SK-N-SH (cell line): ENCODE results near the gene DNAJC17. TPM values are rescaled to one million over a fixed set of nuclear protein-coding genes. Genes with fewer than 3 reads are reported as not detected.

Source experiments
- CTCF ChIA-PET: fragments of 300-600, 350-600 bp; formaldehyde crosslinking; extraction: SDS; loops from one replicate; lab custom pipeline; 2021; lab: Yijun Ruan, JAX
- POLR2A ChIA-PET: fragments of 350-600 bp; sonication (Branson Sonifier 250); formaldehyde crosslinking; extraction: SDS; loops from one replicate; lab custom pipeline; 2020; ENCODE audit warnings: antibody characterized with exemption, inconsistent platforms; lab: Yijun Ruan, JAX
- DNase-seq: peaks from one replicate; pipeline ENCODE4 v3.0.0; 2012
- H2AFZ ChIP-seq: fragments of 200-600 bp; sonication (generic); 2 replicates; pipeline ENCODE4 v1.8.1; 2016; ENCODE audit warnings: antibody characterized with exemption, mild to moderate bottlenecking, low read depth
- H3F3A ChIP-seq: fragments of 200-600 bp; sonication (generic); replicated peaks from 2 replicates; pipeline ENCODE3; 2016; ENCODE audit warnings: antibody characterized with exemption, mild to moderate bottlenecking; ENCODE audit not compliant: insufficient read depth
- H3K27ac ChIP-seq, 2 experiments: fragments of 200-500 bp in 1 of 2; fragments of 200-600 bp in 1 of 2; sonication (Bioruptor generic) in 1 of 2; sonication (generic), shearing (Covaris generic) in 1 of 2; 2 replicates each; pipeline versions ENCODE4 v1.5.1 to v1.6.1; 2014 to 2016; ENCODE audit warnings: low read depth in 2 of 2, inconsistent platforms in 1 of 2, low read length in 1 of 2, mild to moderate bottlenecking in 1 of 2, mixed read lengths in 1 of 2
- H3K27me3 ChIP-seq: fragments of 200-600 bp; sonication (generic), shearing (Covaris generic); 2 replicates; pipeline ENCODE4 v1.6.1; 2016; ENCODE audit warnings: mixed run types; ENCODE audit not compliant: insufficient read depth
- H3K36me3 ChIP-seq, 2 experiments: fragments of 200-500 bp in 1 of 2; fragments of 200-600 bp in 1 of 2; sonication (Bioruptor generic) in 1 of 2; sonication (generic) in 1 of 2; replicated peaks in 1 of 2; 2 replicates each; pipeline versions ENCODE3 to v1.5.1; 2014 to 2016; ENCODE audit warnings: low read length in 1 of 2, mild to moderate bottlenecking in 1 of 2; ENCODE audit not compliant: insufficient read depth in 2 of 2, control insufficient read depth in 1 of 2
- H3K4me1 ChIP-seq, 2 experiments: fragments of 200-500 bp in 1 of 2; fragments of 200-600 bp in 1 of 2; sonication (Bioruptor generic) in 1 of 2; sonication (generic), shearing (Covaris generic) in 1 of 2; 2 replicates each; pipeline versions ENCODE4 v1.5.1 to v1.6.1; 2014 to 2016; ENCODE audit warnings: low read depth in 1 of 2, low read length in 1 of 2, mixed run types in 1 of 2; ENCODE audit not compliant: insufficient read depth in 2 of 2, control insufficient read depth in 1 of 2
- H3K4me2 ChIP-seq: fragments of 200-600 bp; sonication (generic), shearing (Covaris generic); 2 replicates; pipeline ENCODE4 v1.6.1; 2017; ENCODE audit warnings: mixed run types
- H3K4me3 ChIP-seq, 2 experiments: fragments of 200-500 bp in 1 of 2; fragments of 200-600 bp in 1 of 2; sonication (Bioruptor generic) in 1 of 2; sonication (generic), shearing (Covaris generic) in 1 of 2; 2 replicates each; pipeline versions ENCODE4 v1.5.1 to v1.8.1; 2014 to 2016; ENCODE audit warnings: low read depth in 2 of 2, inconsistent platforms in 1 of 2, low read length in 1 of 2, mild to moderate bottlenecking in 1 of 2, mixed read lengths in 1 of 2, moderate library complexity in 1 of 2
- H3K79me2 ChIP-seq: fragments of 200-600 bp; sonication (generic); 2 replicates; pipeline ENCODE4 v1.8.1; 2017; ENCODE audit warnings: mild to moderate bottlenecking; ENCODE audit not compliant: insufficient read depth
- H3K9ac ChIP-seq: fragments of 200-600 bp; sonication (generic); 2 replicates; pipeline ENCODE4 v1.6.1; 2017; ENCODE audit warnings: mixed run types
- H3K9me2 ChIP-seq: fragments of 200-600 bp; sonication (generic); 2 replicates; pipeline ENCODE4 v1.6.1; 2017; ENCODE audit warnings: mixed run types
- H3K9me3 ChIP-seq: fragments of 200-600 bp; sonication (generic); 2 replicates; pipeline ENCODE4 v1.6.1; 2017; ENCODE audit warnings: mixed run types, mild to moderate bottlenecking, moderate library complexity
- H4K20me1 ChIP-seq: fragments of 200-600 bp; sonication (generic); 2 replicates; pipeline ENCODE4 v1.6.1; 2017; ENCODE audit warnings: mild to moderate bottlenecking, mixed run types; ENCODE audit not compliant: insufficient read depth
- CHD2 ChIP-seq: fragments of 150-350 bp; IDR thresholded peaks from 2 replicates; pipeline ENCODE4 v1.6.1; 2018; ENCODE audit warnings: low read length; ENCODE audit not compliant: partially characterized antibody
- ELF1 ChIP-seq: IDR thresholded peaks from 2 replicates; pipeline ENCODE4 v1.4.0; 2012
- EP300 ChIP-seq, 2 experiments: IDR thresholded peaks; 2 replicates each; pipeline versions ENCODE4 v1.4.0 to v1.6.1; 2012; ENCODE audit warnings: borderline replicate concordance in 1 of 2, low read depth in 1 of 2, low read length in 1 of 2
- FOSL2 ChIP-seq: IDR thresholded peaks from 2 replicates; pipeline ENCODE4 v1.4.0; 2012; ENCODE audit warnings: low read depth, mild to moderate bottlenecking, moderate library complexity, borderline replicate concordance
- MXI1 ChIP-seq: IDR thresholded peaks from 2 replicates; pipeline ENCODE4 v1.6.1; 2012; ENCODE audit warnings: mild to moderate bottlenecking, low read depth, low read length, improper control_type of control experiment
- NFIC ChIP-seq: IDR thresholded peaks from 2 replicates; pipeline ENCODE4 v1.4.0; 2012; ENCODE audit warnings: borderline replicate concordance
- RAD21 ChIP-seq: IDR thresholded peaks from 2 replicates; pipeline ENCODE4 v1.6.1; 2012; ENCODE audit warnings: mild to moderate bottlenecking, low read length
- REST ChIP-seq: IDR thresholded peaks from 2 replicates; pipeline ENCODE4 v1.6.1; 2012; ENCODE audit warnings: mild to moderate bottlenecking, low read depth, low read length, moderate library complexity
- SIN3A ChIP-seq: IDR thresholded peaks from 2 replicates; pipeline ENCODE4 v1.6.1; 2012; ENCODE audit warnings: low read depth, mild to moderate bottlenecking, low read length, moderate library complexity, borderline replicate concordance
- TCF12 ChIP-seq: IDR thresholded peaks from 2 replicates; pipeline ENCODE4 v1.4.0; 2012
- YY1 ChIP-seq: IDR thresholded peaks from 2 replicates; pipeline ENCODE4 v1.4.0; 2012; ENCODE audit warnings: low read depth, mild to moderate bottlenecking
- ZBTB33 ChIP-seq: IDR thresholded peaks from 2 replicates; pipeline ENCODE4 v1.4.0; 2012; ENCODE audit warnings: low read depth, borderline replicate concordance
- WGBS: methylation state at CpG from one replicate; pipeline ENCODE4 v1.1.6; 2017; ENCODE audit warnings: low lambda C conversion rate; 5-methylcytosine and 5-hydroxymethylcytosine counted together
- polyA plus RNA-seq, 3 experiments: library from polyadenylated mRNA; depleted of rRNA; stranded (reverse); fragments of >200 nt; gene quantifications; 2 replicates each; pipeline ENCODE4 v1.2.3, GENCODE V29; 2012
- TF ChIP-seq, protein P1 (sequence below): IDR thresholded peaks from 2 replicates; pipeline ENCODE4 v1.4.0; 2012; ENCODE audit warnings: low read depth
- TF ChIP-seq, protein P2 (sequence below): IDR thresholded peaks from 2 replicates; pipeline ENCODE4 v1.4.0; 2012; ENCODE audit warnings: low read depth, borderline replicate concordance

DNAJC17 gene
- polyA plus RNA-seq, 1 of the 3 experiments (the other 2 are of a cell fraction), result 61.6 TPM

- no peak overlapping the region for H3K4me2 ChIP-seq
- DNase-seq, result no peak
- no peaks in the 10 kb centered on the region for H4K20me1 ChIP-seq
- TF ChIP-seq, protein P1, sequence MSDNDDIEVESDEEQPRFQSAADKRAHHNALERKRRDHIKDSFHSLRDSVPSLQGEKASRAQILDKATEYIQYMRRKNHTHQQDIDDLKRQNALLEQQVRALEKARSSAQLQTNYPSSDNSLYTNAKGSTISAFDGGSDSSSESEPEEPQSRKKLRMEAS, result no peak
- no peak for TF ChIP-seq RAD21
- TF ChIP-seq CHD2, result no peak
- no peak for TF ChIP-seq SIN3A
- TF ChIP-seq YY1, result no peak
- TF ChIP-seq MXI1, result no peak
- no peak for TF ChIP-seq ELF1
- TF ChIP-seq, protein P2, sequence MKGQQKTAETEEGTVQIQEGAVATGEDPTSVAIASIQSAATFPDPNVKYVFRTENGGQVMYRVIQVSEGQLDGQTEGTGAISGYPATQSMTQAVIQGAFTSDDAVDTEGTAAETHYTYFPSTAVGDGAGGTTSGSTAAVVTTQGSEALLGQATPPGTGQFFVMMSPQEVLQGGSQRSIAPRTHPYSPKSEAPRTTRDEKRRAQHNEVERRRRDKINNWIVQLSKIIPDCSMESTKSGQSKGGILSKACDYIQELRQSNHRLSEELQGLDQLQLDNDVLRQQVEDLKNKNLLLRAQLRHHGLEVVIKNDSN, result no peak
- no peak for TF ChIP-seq TCF12
- no peak for TF ChIP-seq EP300 (IDR thresholded peaks at IDR 0.05; ENCODE audit: borderline replicate concordance in 1 of 2, low read depth in 1 of 2, low read length in 1 of 2)
- TF ChIP-seq REST, result no peak
- no peak for TF ChIP-seq FOSL2
- TF ChIP-seq ZBTB33, result no peak
- TF ChIP-seq NFIC, result no peak
- no peaks in the 10 kb centered on the region for H3K79me2 ChIP-seq
- ChIA-PET CTCF (interaction anchor here (1.3 kb wide), 1 partner anchor 68 kb away, joined by 3 read pairs; the partner anchor contains the start of gene VPS18), POLR2A (no interaction called here)
- no peak overlapping the region for H2AFZ ChIP-seq
- H3K4me3 ChIP-seq, result no peak overlapping the region
- 70% methylated on average over 5 of the region's 5 CpGs for WGBS
- no peaks in the 10 kb centered on the region for H3K9me3 ChIP-seq
- H3K27ac ChIP-seq, result no peak overlapping the region
- no peaks in the 10 kb centered on the region for H3K36me3 ChIP-seq
- H3K4me1 ChIP-seq, result no peaks in the 10 kb centered on the region; a peak in 1 of 4 replicates
- no peak overlapping the region for H3K9ac ChIP-seq
- H3K27me3 ChIP-seq, result no peaks in the 10 kb centered on the region
- H3K9me2 ChIP-seq, result no peaks in the 10 kb centered on the region
- H3F3A ChIP-seq, result no peaks in the 10 kb centered on the region
Observed at GRCh38 chr15:40825661-40826422, 18.6 kb upstream of the DNAJC17 start.
